Measurements from ENCODE around the gene KRT75. TPM values are rescaled to one million over a fixed set of nuclear protein-coding genes. Genes with fewer than 3 reads are reported as not detected.

KRT75 gene
- polyA plus RNA-seq, 1 donor from 2014 or later: not detected

DNA sequence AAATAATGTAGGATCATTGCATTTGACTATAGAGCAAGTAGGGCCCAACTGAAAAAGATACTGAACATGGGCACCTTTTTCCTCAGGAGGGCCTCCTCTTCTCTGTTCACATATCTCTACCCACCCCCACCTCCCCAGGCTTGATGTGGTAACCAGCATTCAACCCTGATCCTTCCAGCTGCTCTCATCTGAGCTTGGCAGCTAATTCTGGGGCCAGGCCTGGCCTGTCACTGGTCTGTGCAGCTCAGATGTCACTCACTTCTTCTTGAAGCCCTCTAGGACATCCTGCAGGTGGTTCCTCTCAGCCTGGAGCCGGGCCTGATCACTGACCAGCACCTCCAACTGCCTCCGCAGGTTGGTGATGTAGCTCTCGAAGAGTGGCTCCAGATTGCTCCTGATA is 50.8 kb downstream of the KRT75 start:
- Histone ChIP-seq H3K4me3 (ENCODE audit: low read length) (no peak overlapping the region), H2AFZ (ENCODE audit: low read depth, low read length) (no peak overlapping the region), H4K20me1 (ENCODE audit: insufficient read depth) (no peaks in the 10 kb centered on the region), H3K27me3 (ENCODE audit: insufficient read depth, low read depth, low read length) (no peaks in the 10 kb centered on the region), H3K79me2 (replicated peaks; ENCODE audit: insufficient read depth, low read length) (no peaks in the 10 kb centered on the region), H3K9me2 (ENCODE audit: insufficient read depth, low read length) (no peaks in the 10 kb centered on the region), H3K9ac (ENCODE audit: low read length) (no peak overlapping the region), H3K4me2 (ENCODE audit: low read length) (no peak overlapping the region), H3K36me3 (ENCODE audit: insufficient read depth, low read length) (no peaks in the 10 kb centered on the region), H3K27ac (ENCODE audit: low read length) (no peak overlapping the region), H3K9me3 (ENCODE audit: low read length) (no peaks in the 10 kb centered on the region), H3F3A (ENCODE audit: insufficient read depth, low read length, poor library complexity, severe bottlenecking) (no peaks in the 10 kb centered on the region)
- TF ChIP-seq REST (IDR thresholded peaks at IDR 0.05; ENCODE audit: borderline replicate concordance): no peak
- no peak for TF ChIP-seq EZH2 (IDR thresholded peaks at IDR 0.05; ENCODE audit: borderline replicate concordance, insufficient read depth, low read length, poor library complexity, severe bottlenecking)
- TF ChIP-seq POLR2AphosphoS5 (IDR thresholded peaks at IDR 0.05): no peak
- TF ChIP-seq, protein P1, sequence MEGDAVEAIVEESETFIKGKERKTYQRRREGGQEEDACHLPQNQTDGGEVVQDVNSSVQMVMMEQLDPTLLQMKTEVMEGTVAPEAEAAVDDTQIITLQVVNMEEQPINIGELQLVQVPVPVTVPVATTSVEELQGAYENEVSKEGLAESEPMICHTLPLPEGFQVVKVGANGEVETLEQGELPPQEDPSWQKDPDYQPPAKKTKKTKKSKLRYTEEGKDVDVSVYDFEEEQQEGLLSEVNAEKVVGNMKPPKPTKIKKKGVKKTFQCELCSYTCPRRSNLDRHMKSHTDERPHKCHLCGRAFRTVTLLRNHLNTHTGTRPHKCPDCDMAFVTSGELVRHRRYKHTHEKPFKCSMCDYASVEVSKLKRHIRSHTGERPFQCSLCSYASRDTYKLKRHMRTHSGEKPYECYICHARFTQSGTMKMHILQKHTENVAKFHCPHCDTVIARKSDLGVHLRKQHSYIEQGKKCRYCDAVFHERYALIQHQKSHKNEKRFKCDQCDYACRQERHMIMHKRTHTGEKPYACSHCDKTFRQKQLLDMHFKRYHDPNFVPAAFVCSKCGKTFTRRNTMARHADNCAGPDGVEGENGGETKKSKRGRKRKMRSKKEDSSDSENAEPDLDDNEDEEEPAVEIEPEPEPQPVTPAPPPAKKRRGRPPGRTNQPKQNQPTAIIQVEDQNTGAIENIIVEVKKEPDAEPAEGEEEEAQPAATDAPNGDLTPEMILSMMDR (IDR thresholded peaks at IDR 0.05; ENCODE audit: poor library complexity, severe bottlenecking): no peak
- TF ChIP-seq EP300 (conservative IDR thresholded peaks at IDR 0.05; ENCODE audit: poor library complexity, severe bottlenecking): no peak
- TF ChIP-seq RAD21 (conservative IDR thresholded peaks at IDR 0.05): no peak
- no peak for TF ChIP-seq MXI1 (conservative IDR thresholded peaks at IDR 0.05; ENCODE audit: poor library complexity, severe bottlenecking)
- TF ChIP-seq SMC3 (conservative IDR thresholded peaks at IDR 0.05; ENCODE audit: poor library complexity): no peak
- TF ChIP-seq TAF1 (IDR thresholded peaks at IDR 0.05; ENCODE audit: low read depth): no peak

DNA sequence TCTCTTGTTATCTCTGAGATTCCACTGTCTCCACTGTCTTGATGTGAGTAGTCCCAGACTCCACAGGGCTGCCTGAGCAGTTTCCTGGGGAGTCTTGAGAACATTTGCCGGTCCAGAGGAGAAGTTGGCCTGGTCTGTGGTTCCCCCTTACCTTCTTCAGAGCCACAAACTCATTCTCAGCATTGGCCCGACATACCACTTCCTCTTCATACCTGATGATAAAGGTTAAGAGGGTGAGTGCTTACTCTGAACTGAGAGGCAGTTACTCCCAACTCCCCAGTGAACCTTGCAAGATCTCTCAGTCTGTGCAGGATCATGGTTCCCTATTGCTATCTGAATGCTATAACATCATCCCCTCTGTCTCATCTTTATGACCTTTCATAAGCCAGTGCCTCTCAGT is 51.3 kb downstream of the KRT75 start:
- Histone ChIP-seq H3K9me2 (ENCODE audit: insufficient read depth, low read length) (no peaks in the 10 kb centered on the region), H3F3A (ENCODE audit: insufficient read depth, low read length, poor library complexity, severe bottlenecking) (no peaks in the 10 kb centered on the region), H4K20me1 (ENCODE audit: insufficient read depth) (no peaks in the 10 kb centered on the region), H3K27ac (ENCODE audit: low read length) (no peak overlapping the region), H3K27me3 (ENCODE audit: insufficient read depth, low read depth, low read length) (no peaks in the 10 kb centered on the region), H3K4me3 (ENCODE audit: low read length) (no peak overlapping the region), H3K79me2 (replicated peaks; ENCODE audit: insufficient read depth, low read length) (no peaks in the 10 kb centered on the region), H3K9me3 (ENCODE audit: low read length) (no peaks in the 10 kb centered on the region), H3K36me3 (ENCODE audit: insufficient read depth, low read length) (no peaks in the 10 kb centered on the region), H3K9ac (ENCODE audit: low read length) (no peak overlapping the region), H2AFZ (ENCODE audit: low read depth, low read length) (no peak overlapping the region), H3K4me2 (ENCODE audit: low read length) (no peak overlapping the region)
- TF ChIP-seq RAD21 (conservative IDR thresholded peaks at IDR 0.05) (no peak), EZH2 (IDR thresholded peaks at IDR 0.05; ENCODE audit: borderline replicate concordance, insufficient read depth, low read length, poor library complexity, severe bottlenecking) (no peak), SMC3 (conservative IDR thresholded peaks at IDR 0.05; ENCODE audit: poor library complexity) (no peak), TAF1 (IDR thresholded peaks at IDR 0.05; ENCODE audit: low read depth) (no peak), REST (IDR thresholded peaks at IDR 0.05; ENCODE audit: borderline replicate concordance) (no peak), EP300 (conservative IDR thresholded peaks at IDR 0.05; ENCODE audit: poor library complexity, severe bottlenecking) (no peak), POLR2AphosphoS5 (IDR thresholded peaks at IDR 0.05) (no peak), MXI1 (conservative IDR thresholded peaks at IDR 0.05; ENCODE audit: poor library complexity, severe bottlenecking) (no peak)
- TF ChIP-seq, protein P1 (IDR thresholded peaks at IDR 0.05; ENCODE audit: poor library complexity, severe bottlenecking): no peak

Measured in neural cell (in vitro differentiated cells).